Esophagus squamous epithelium (tissue), 5 donors: ENCODE data around the gene NLGN2. TPM values are rescaled to one million over a fixed set of nuclear protein-coding genes. Genes with fewer than 3 reads are reported as not detected.

Source experiments
- DNase-seq: peaks from one replicate; lab custom pipeline; 2025; lab: John Stamatoyannopoulos, UW
- H3K27ac ChIP-seq, 4 donors: fragments of 200-600 bp; sonication (generic); one replicate each; pipeline ENCODE4 v1.5.1; 2016 to 2019; ENCODE audit warnings: mild to moderate bottlenecking in 1 of 4
- H3K27me3 ChIP-seq, 4 donors: fragments of 200-600 bp; sonication (generic); 1 replicate in 3 of 4; 2 replicates in 1 of 4; pipeline versions ENCODE4 v1.5.1 to v1.6.0; 2017 to 2021; ENCODE audit warnings: antibody characterized with exemption in 1 of 4
- H3K36me3 ChIP-seq, 3 donors: fragments of 200-600 bp; sonication (generic); one replicate each; pipeline ENCODE4 v1.5.1; 2016 to 2019
- H3K4me1 ChIP-seq, 3 donors: fragments of 200-600 bp; sonication (generic); one replicate each; pipeline ENCODE4 v1.5.1; 2017 to 2019
- H3K4me3 ChIP-seq, 4 donors: fragments of 200-600 bp; sonication (generic); 1 replicate in 3 of 4; 2 replicates in 1 of 4; pipeline ENCODE4 v1.5.1; 2016 to 2019; ENCODE audit warnings: mild to moderate bottlenecking in 2 of 4, moderate library complexity in 1 of 4
- H3K9me3 ChIP-seq, 3 donors: fragments of 200-600 bp; sonication (generic); one replicate each; pipeline ENCODE4 v1.5.1; 2016 to 2019
- CTCF ChIP-seq, 6 experiments: fragments of 450-650 bp in 4 of 6; fragments of 200-600 bp in 2 of 6; sonication (generic) in 2 of 6; IDR thresholded peaks; one replicate each; pipeline ENCODE4 v1.5.1; 2016 to 2019; ENCODE audit warnings: antibody characterized with exemption in 6 of 6, mild to moderate bottlenecking in 4 of 6, moderate library complexity in 4 of 6
- POLR2A ChIP-seq, 4 donors: fragments of 450-650 bp; IDR thresholded peaks; one replicate each; pipeline ENCODE4 v1.6.1; 2017; ENCODE audit warnings: antibody characterized with exemption in 4 of 4, mild to moderate bottlenecking in 4 of 4, moderate library complexity in 3 of 4
- WGBS, 2 donors: methylation state at CpG; one replicate each; pipeline ENCODE4 v1.1.5; 2018; 5-methylcytosine and 5-hydroxymethylcytosine counted together
- intact Hi-C: fragments of 100-400 bp; cut with DNase I; formaldehyde crosslinking; loops from one replicate; pipeline ENCODE4 v1.15.0; 2022
- total RNA-seq, 4 donors: library from RNA; depleted of rRNA; stranded (reverse); fragments of >200 nt; gene quantifications; one replicate each; pipeline ENCODE4 v1.1.0, GENCODE V29; 2016
- donor health status: DM: yes; HTN: yes; CAD: no.

The NLGN2 gene
- total RNA-seq, 4 donors from 2014 or later: 1.4 to 5.3 (median 2.0) TPM

- peak in 2 of 6 experiments; percentile 4 to 6 for TF ChIP-seq CTCF (IDR thresholded peaks at IDR 0.05)
- TF ChIP-seq POLR2A (IDR thresholded peaks at IDR 0.05): no peak
- intact Hi-C loops: loop anchor here (5.0 kb wide), 1 partner anchor 32 kb away; the partner anchor contains the start of gene ZBTB4
- H3K36me3 ChIP-seq: no peaks in the 10 kb centered on the region
- H3K27ac ChIP-seq: peak within 1 kb of the TSS; percentile 39 to 80 (median 57)
- peaks cover 26 to 55% (median 35%) of the 10 kb centered on the region in 3 donors for H3K4me1 ChIP-seq
- 6 to 9% methylated on average over 9 to 12 of the region's 51 CpGs for WGBS, 2 donors
- peaks cover 0 to 61% (median 5%) of the 10 kb centered on the region in 4 donors for H3K27me3 ChIP-seq
- no peaks in the 10 kb centered on the region for H3K9me3 ChIP-seq
- H3K4me3 ChIP-seq: peak within 1 kb of the TSS; percentile 11 to 64 (median 42)
- no peak for DNase-seq
Measured at GRCh38 chr17:7444682-7445618, 37.3 kb downstream of the NLGN2 start, which contains the start of gene CHRNB1. Gene CHRNB1 (plus strand): TSS chr17:7445061. CDS start chr17:7445128, 67 bp downstream.

- Histone ChIP-seq H3K27ac (peak overlapping the region in 3 of 4 donors; percentile 38 to 80 (median 67)), H3K9me3 (no peaks in the 10 kb centered on the region), H3K4me3 (peak overlapping the region; percentile 11 to 64 (median 42)), H3K4me1 (peaks cover 22 to 55% (median 29%) of the 10 kb centered on the region in 3 donors), H3K27me3 (peaks cover 0 to 55% (median 3%) of the 10 kb centered on the region in 4 donors), H3K36me3 (no peaks in the 10 kb centered on the region)
- WGBS, 2 donors: 15 to 22% methylated on average over 16 of the region's 16 CpGs
- TF ChIP-seq POLR2A (IDR thresholded peaks at IDR 0.05) (no peak), CTCF (IDR thresholded peaks at IDR 0.05) (no peak)
- intact Hi-C loops: no loop called here
- no peak for DNase-seq
Measured at GRCh38 chr17:7445619-7445968, 37.9 kb downstream of the NLGN2 start.

GRCh38 chr17:7448461-7448860, 40.8 kb downstream of the NLGN2 start:
- WGBS, 2 donors: 84 to 92% methylated on average over 7 of the region's 7 CpGs
- no peak for DNase-seq

GRCh38 chr17:7459961-7460545, 52.4 kb downstream of the NLGN2 start:
- Histone ChIP-seq H3K4me1 (peaks cover 7 to 53% (median 10%) of the 10 kb centered on the region in 3 donors), H3K27ac (no peak overlapping the region)
- intact Hi-C loops: no loop called here

More at GRCh38 chr17:7448461-7448860, 40.8 kb downstream of the NLGN2 start:
- H3K27me3 ChIP-seq: peaks cover 0 to 50% (median 3%) of the 10 kb centered on the region in 4 donors
- H3K4me1 ChIP-seq: peaks cover 22 to 56% (median 28%) of the 10 kb centered on the region in 3 donors
- intact Hi-C loops: no loop called here
- H3K36me3 ChIP-seq: no peaks in the 10 kb centered on the region
- H3K4me3 ChIP-seq: no peak overlapping the region
- no peak overlapping the region for H3K27ac ChIP-seq
- H3K9me3 ChIP-seq: no peaks in the 10 kb centered on the region
- TF ChIP-seq CTCF (IDR thresholded peaks at IDR 0.05) (no peak), POLR2A (IDR thresholded peaks at IDR 0.05) (no peak)

More at GRCh38 chr17:7459961-7460545, 52.4 kb downstream of the NLGN2 start:
- Histone ChIP-seq H3K36me3 (peaks cover 5 to 31% (median 10%) of the 10 kb centered on the region in 3 donors), H3K9me3 (no peaks in the 10 kb centered on the region), H3K27me3 (no peaks in the 10 kb centered on the region), H3K4me3 (no peak overlapping the region)
- no peak for DNase-seq
- TF ChIP-seq POLR2A (IDR thresholded peaks at IDR 0.05) (no peak), CTCF (IDR thresholded peaks at IDR 0.05) (no peak)
- 60 to 70% methylated on average over 3 of the region's 3 CpGs for WGBS, 2 donors
